ENCODE results near the gene CHI3L2.

DNA sequence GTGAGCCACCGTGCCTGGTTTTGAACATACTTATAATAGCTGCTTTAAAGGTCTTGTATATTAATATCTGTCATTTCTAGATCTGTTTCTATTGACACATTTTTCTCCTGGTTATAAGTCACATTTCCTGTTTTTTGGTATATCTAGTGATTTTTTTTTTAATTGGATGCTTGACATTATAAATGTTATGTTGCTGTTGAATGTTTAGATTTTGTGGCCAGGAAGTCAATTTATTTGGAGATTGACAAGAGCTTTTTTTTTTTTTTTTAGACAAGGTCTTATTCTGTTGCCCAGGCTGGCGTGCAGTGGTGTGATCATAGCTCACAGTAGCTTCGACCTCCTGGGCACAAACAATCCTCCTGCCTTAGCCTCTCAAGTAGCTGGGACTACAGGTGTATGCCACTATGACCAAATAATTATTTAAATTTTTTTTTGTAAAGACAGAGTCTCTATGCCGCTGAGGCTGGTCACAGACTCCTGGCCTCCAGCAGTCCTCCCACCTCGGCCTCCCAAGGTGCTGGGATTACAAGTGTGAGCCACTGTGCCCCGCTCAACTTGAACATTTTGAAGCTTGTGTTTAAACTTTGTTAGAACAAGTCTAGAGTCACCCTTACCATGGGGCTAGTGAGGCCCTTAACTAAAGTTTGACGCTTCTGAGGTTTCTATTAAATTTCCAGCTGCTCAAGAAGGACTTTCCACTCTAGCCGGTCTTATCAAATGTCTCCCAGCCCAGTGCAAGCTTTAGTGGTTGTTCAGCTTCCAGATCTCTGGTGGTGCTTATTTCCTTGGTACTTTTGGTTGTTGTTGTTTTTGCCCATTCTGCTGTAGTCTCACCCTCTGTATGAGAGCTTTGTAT is 8.6 kb upstream of the CHI3L2 start:
- TF ChIP-seq FOXA1 (IDR thresholded peaks at IDR 0.05), result no peak
- TF ChIP-seq ELF4 (IDR thresholded peaks at IDR 0.05), result no peak
- TF ChIP-seq, protein P1, sequence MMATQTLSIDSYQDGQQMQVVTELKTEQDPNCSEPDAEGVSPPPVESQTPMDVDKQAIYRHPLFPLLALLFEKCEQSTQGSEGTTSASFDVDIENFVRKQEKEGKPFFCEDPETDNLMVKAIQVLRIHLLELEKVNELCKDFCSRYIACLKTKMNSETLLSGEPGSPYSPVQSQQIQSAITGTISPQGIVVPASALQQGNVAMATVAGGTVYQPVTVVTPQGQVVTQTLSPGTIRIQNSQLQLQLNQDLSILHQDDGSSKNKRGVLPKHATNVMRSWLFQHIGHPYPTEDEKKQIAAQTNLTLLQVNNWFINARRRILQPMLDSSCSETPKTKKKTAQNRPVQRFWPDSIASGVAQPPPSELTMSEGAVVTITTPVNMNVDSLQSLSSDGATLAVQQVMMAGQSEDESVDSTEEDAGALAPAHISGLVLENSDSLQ (IDR thresholded peaks at IDR 0.05), result no peak
- no peak for TF ChIP-seq FOXM1 (IDR thresholded peaks at IDR 0.05; ENCODE audit: borderline replicate concordance)
- no peak for TF ChIP-seq ZNF384 (IDR thresholded peaks at IDR 0.05)
- TF ChIP-seq CTBP1 (IDR thresholded peaks at IDR 0.05; ENCODE audit: borderline replicate concordance), result no peak
- no peak for TF ChIP-seq SP1 (IDR thresholded peaks at IDR 0.05)
- no peak for TF ChIP-seq BHLHE40 (IDR thresholded peaks at IDR 0.05; ENCODE audit: borderline replicate concordance)
- TF ChIP-seq NFRKB (IDR thresholded peaks at IDR 0.05), result no peak
- no peak for TF ChIP-seq LEF1 (IDR thresholded peaks at IDR 0.05; ENCODE audit: borderline replicate concordance)
- no peak for TF ChIP-seq FOXK2 (IDR thresholded peaks at IDR 0.05)
- no peak for TF ChIP-seq HDGF (IDR thresholded peaks at IDR 0.05; ENCODE audit: borderline replicate concordance)
- no peak for TF ChIP-seq SUZ12 (IDR thresholded peaks at IDR 0.05)
